GM19324 (cell line): ENCODE results near the gene IGHMBP2.

ENCODE experiments used
- ATAC-seq: cut with Tn5 transposase; IDR thresholded peaks from one replicate; pipeline ENCODE4 v1.9.1; 2021; ENCODE audit warnings: mild to moderate bottlenecking, moderate library complexity; ENCODE audit not compliant: unreplicated experiment, low FRiP score

Gene IGHMBP2

DNA sequence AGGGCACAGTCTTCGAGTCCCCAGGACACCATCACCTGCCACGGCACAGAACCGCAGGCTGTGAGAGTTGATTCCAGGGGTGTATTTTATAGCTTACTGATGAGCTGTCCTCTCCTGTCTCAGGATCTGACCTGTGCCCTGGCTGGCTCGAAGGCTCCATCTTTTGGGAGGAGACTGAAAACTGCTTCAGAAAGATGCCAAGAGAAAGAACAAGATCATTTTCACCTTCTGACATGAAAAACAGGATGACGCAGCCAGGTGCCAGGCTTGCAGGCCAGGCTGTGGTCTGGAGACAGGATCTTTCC is 74.9 kb downstream of the IGHMBP2 start:
- ATAC-seq, result no peak

DNA sequence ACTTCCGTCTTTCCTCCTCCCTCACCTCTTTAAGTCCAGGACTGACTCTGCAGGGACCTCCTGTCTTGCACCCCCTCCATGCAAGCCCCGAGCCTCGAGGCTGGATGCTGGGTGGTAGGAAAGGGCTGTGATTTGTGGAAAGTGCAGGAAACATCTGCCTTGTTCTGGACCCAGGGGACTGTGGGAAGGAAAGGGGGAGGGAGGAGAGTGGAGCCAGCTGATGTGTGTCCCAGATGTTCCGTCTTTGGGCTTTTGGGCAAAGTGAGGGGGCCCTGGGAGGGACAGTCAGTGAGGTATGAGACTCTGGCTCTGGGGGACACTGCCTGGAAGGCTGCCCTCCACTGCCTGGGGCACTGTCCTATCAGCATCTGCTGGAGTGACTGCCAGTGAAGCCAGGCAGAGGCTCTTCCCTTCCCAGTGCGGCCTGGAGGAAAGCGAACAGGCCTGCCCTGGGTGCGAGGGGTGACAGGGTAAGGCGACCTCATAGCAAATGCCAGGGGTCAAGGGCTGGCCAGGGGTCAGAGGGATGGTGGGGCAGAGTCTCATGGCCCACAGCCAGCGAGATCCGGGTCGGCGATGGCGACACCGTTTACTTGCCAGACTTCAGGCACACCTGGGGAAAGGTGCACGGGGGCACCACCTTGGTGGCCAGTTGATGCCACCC is 75.4 kb downstream of the IGHMBP2 start:
- ATAC-seq, result no peak

DNA sequence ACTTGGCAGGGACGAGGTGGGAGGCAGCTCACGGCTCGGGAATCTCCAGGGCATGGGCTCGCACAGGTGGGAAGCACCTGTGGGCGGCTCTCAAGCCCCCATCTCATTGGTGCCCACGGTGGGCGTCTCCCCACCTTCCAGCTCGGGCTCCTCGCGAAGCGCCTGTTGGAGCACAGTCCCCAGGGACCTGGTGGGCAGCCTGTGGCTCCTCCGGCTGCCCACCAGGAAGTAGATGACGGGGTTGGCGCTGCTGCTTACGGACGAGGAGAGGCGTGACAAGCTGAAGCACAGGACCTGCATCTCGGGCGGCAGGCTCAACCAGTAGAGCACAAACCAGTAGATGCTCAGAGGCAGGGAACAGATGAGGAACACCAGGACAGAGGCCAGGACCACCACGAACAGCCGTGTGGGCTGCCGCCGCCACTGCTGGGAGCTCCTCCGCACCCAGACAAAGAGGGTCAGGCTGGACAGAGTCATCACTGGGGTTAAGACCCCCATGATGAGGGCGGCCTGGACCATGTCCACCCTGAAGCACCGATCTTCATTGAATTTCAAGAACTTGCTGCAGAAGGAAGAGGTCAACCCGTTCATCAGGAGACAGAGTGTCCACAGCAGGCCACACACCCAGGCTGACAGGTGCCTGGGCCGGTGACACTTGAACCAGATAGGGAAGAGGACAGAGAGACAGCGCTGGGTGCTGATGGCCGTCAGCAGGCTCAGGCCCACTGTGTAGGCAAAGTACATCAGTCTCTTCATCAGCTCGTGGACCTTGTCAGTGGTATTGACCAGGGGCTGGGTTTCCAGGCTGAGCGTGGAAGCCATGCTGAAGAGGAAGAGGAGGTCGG is 76.5 kb downstream of the IGHMBP2 start:
- ATAC-seq, result no peak

DNA sequence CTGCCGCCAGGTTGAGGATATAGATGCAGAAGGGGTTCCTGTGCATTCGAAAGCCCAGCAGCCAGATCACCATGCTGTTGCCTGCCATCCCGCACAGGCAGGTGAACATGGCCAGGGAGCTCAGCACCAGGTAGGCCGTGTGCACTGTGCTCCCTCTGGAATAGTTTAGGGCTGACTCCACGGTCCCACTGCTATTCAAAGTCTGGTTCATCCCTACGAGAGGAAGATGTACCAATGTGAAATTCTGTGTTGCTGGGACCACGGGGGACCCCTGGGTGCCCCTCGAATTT is 77.0 kb downstream of the IGHMBP2 start, which contains the start of gene MRGPRD:
TSS of gene MRGPRD (minus strand) at position 211 of the 290 bp plus-strand sequence. CDS start at position 211, 0 bp downstream.
- no peak for ATAC-seq

DNA sequence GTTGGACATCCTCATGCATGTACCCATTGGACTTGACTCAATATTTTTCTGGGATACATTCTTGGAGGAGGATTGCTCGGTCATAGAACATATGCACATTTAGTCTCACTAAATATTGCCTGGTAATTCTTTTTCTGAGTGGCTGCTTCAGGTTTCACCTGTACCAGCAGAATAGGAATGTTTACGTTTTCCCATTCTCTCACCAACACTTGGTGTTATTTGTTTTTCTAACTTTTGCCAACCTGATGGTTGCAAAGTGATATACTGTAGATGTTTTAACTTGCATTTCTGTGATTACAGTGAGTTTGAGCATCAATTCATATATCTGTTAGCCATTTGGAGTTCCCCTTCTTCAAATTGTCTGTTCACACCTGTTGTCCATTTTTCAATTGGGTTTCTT is 78.4 kb downstream of the IGHMBP2 start:
- no peak for ATAC-seq

DNA sequence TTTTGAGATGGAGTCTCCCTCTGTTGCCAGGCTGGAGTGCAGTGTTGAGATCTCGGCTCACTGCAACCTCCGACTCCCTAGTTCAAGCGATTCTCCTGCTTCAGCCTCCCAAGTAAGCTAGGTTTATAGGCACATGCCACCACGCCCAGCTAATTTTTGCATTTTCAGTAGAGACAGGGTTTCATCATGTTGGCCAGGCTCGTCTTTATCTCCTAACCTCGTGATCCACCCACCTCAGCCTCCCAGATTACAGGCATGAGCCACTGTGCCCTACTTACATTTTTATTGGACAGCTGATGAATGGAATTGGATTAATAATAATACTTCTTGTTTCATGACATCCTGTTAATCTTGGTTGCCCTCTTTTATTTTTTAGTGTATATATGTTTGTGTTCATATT is 80.1 kb downstream of the IGHMBP2 start:
- no peak for ATAC-seq

DNA sequence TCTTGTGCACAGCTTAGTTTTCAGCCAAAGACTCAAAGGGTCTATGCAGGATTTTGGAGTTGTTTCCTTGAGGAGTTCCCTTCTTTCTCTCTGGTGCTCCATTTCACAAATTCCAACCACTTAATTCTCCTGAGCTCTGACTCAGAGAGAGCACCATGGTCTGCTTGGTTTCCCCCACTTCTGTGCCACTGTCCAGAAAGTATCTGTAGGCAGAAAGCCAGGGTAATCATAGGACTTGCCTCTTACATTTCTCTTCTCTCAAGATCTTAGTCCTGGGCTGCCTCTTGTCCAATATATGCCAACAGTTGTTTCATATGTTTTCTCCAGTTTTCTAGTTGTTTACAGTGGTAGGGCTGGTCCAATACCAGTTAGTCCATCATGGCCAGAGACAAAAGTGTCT is 83.5 kb downstream of the IGHMBP2 start:
- ATAC-seq, result no peak

DNA sequence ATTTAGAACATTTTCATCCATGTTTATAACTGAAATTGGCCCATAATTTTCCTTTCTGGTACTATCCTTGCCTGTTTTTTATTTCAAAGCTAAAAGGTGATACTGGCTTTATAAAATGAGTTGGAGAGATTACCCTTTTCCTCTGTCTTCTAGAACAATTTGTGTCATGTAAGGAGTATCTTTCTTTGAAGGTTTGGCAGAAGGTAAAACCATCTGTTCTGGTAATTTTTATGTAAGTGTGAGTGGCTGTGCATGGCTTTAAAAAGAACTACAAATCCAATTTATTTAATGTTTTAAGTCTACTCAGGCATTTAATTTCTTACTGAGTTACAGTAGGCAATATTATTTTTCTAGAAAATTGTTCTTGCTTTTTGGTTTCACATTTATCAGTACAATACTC is 84.8 kb downstream of the IGHMBP2 start:
- no peak for ATAC-seq
